A172 (cell line): Measurements from ENCODE around the gene MET. TPM values are rescaled to one million over a fixed set of nuclear protein-coding genes. Genes with fewer than 3 reads are reported as not detected.

Source experiments
- DNase-seq: peaks from one replicate; pipeline ENCODE4 v3.0.0-alpha.2; 2015; ENCODE audit warnings: low spot score
- total RNA-seq: library from RNA; depleted of rRNA; stranded (reverse); fragments of >200 nt; shearing (Covaris generic); gene quantifications from 2 replicates; pipeline ENCODE4 v1.2.3, GENCODE V29; 2014

Gene MET
- total RNA-seq, 1 experiment from 2014 or later = 144 TPM

DNA sequence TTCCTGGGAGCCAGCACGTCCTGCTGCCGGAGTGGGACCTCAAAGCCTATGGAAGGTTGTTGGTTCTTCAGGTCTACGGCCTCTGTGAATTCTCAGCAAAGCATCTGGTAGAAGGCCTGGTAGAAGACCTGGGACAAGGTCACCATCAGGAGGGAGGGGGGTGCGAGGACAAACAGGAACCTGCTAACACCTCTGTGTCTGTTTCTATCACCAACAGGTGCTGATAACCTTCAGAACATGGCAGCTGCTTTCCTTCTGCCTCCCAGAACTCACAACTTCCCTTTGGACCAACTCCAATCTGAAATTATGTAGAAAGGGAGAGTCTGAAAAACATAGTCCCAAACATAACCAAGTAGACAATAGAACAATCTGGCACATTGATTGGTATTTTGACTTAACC lies 8.3 kb upstream of the MET start:
- DNase-seq = no peak

DNA sequence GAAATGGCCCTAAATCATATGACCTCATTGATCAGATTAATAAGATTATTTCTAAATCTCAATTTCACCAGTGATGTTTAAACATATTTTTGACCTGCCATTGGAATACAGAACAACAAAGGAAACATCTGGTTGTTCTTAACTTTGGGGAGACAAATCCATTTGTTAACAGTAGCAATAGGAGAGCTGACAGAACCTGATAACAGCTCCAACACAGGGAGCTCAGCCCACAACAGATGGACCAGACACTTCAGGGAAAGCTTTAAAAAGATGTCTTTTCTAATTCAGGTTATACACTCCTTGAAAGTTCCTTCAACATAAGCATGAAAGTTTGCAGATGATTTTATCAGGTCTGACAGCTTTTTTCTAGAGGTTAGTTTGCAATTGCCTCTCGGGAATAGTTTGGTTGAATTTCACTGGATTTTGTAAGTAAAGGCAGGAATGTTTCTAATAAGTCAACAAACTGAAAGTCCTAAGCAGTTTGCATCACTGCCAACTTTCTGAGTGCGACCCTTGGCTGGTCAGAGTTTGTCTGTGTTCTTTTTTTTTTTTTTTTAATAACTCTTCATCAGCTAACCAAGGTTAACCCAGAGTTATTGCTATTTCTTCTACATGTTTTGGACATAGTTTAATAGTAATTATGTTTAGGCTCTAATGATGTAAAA lies 6.5 kb upstream of the MET start:
- no peak for DNase-seq

DNA sequence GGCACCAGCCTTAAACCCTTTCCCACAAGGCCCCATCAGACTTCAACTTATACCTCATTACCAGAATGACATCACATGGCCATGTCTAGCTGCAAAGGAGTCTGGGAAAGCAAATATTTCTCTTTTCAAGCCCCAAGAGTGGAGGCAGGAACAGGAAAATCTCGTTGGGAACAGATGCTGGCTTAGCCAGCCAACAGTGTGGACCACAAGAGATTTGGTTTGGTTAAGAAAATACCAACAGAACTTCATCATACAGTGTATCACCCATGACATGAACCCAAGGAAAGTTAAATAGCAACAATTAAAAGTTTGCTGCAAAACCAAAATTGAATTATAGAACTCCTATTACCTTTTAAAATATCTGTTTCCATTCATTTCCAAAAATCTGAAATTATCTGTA lies 2.2 kb upstream of the MET start:
- DNase-seq = no peak

DNA sequence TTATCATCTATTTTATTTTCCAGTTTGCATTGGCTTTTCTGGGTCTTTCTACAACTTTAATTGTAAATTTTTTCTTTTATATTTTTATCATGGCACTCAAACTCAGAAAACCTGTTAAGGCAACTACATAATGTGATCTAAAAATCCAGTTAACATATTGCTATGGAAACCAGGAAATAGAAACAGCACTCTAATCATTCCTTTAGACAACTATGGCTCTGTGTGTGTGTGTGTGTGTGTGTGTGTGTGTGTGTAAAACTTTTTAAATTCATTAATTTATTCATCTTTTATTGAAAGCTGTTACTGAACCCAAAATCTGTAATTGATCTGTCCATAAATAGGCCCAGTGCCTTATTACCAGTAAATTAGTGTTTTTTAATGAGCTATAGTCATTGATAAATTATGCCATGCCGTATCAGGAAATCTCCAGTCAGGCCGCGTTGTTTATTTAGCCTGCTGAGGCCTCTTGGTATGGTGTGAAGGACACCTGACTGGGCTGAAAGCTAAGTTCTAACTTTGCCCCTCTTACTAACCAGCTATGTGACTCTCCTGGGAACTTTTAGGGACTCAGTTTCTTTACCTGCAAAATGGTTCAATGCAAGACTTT lies 1.5 kb upstream of the MET start:
- DNase-seq = no peak

DNA sequence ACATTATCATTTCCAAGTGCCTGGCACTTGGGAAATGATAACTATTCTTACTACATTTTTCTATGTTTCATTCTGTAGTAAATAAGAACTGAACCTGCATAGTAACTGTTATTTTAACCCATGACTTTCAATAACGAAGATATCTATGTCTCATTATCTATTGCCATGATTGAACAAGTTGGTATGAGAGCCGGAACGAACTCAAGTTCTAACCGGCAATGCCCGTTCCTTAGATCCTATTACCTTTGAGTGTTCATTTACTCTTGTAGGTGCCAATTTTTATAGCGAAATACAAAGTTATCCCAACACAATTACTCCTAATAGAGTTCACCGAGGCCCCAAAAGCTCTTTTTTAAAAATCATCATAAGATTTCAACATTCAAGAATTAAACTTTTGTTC lies 885 bp upstream of the MET start:
- no peak for DNase-seq

DNA sequence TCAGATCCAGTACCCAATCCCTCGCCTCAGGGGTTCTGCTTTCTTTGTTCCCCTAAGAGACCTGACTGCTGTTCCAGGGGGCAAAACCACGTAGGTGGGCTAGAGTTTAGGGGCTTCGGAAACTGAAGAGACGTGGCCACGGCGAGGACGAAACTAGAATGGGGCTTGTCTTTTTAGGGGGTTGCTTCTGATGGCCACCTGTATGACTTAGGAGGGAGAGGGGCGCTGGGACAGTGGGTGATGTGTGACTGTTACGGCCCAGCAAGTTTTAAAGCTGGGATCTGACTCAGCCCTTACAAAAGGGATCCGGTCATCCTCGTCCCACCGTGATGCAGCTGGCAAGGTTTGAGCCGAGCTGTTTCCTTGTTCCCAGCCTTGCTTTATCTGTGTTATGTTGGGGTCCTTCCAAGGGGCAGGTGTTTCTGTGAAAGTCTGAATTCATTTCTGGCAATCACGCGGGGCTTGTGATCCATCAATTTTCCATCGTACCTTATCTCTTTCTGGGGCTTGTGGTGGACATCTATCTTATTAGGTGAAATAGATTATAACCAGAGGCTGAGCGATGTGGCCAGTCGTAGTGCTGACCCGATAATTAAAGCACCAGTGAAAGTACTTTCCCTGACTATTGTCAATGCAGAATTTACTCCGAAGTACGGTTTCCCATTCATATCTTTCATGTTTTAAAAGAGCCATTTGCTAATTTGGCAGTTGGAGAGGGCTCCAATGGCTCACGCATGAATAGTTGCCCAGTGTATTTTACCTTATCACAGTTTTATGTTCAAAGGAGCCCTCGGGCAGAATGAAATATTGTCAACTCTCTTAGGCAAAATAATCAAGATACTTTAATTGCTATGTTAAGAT lies 830 bp downstream of the MET start:
- peak; percentile 55 for DNase-seq

DNA sequence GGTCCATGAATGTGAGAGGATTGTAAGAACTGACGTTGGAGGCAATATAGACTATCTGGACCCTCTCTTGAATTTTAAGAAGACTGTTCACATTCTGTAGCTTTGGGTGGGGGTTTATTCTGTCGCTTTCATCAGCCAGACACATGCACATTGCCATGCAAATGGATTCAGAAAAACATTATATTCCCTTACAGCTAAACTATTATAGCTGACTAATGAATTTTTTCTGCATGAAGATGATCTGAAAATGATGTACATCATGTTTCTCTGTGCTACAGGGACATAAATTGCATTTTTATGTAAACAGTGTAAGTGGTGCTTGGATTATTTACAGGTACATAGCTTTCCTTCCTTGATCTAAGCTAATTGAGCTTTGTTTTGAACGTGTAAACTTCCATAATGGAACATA lies 1.5 kb downstream of the MET start:
- no peak for DNase-seq

DNA sequence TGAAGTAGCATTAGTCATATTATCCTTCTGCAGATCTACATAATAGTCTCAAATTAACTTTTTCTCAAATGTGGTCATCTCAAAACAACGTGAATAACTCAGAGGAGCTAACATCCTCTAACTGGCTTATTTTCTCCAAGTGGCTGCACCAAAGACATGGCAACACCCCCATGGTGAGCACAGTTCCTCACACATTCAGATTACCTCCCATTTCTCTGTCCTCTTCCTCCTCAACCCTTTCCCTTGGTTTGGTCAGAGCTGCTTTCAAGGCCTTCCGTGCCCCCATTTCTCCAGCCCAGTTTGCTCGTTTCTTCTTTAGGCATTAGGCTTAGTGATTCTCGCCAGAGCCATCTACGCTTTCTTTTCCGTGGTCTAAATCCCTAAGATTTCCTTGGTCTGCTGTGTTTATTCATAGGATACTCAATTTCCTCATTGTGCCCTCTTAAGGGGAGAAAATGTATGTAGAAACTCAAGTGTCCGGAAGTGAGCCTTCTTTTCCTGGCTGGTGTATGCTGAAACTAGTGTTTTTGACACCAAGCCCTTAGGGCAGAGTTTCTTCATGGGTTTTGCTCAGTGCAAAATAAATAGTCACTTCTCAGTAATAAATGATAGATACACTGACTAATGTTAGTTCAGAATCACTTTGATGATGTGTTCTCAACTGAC lies 2.6 kb downstream of the MET start:
- DNase-seq = peak; percentile 27

DNA sequence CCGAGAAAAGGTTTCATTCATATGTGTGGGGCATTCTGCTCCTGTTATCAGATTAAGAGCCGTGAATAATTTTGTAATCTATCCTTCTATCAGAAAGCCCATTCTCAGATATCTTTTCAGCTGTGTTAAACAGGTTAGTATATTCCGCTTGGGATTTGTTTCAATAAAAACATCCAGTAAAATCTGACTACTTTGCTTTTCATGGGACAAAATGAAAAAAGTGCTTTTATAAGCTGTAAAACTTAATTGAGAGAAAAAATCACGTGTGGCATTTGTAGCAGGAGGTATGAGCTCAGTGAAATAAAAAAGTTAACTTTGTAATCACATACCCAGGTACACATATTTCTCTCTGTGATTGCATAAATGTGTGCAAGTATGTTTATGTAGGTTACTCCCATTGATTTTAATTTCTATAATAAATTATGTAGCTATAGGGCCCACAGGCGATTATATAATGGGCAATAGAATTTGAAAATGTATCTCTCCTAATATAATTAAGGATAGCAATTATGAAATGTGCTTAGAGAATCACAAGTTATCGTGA lies 3.9 kb downstream of the MET start:
- no peak for DNase-seq

DNA sequence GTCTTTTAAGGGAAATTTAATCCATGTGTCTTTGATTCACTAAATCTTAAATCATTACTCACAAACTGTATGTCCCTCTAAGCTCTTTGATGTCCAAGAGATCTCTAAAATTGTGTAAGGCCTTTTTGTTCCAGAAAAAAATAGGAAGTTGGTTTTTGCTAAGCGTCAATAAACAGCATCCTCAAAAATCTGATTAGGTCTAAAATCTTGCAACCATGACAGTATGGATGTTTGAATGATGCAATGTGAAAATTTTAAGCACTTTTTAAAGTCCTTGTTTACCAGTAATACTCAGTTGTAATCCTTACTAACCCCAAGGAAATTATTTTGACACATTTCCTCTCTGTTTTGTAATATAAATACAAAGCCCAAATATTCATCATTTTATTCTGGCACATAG lies 6.8 kb downstream of the MET start:
- no peak for DNase-seq

DNA sequence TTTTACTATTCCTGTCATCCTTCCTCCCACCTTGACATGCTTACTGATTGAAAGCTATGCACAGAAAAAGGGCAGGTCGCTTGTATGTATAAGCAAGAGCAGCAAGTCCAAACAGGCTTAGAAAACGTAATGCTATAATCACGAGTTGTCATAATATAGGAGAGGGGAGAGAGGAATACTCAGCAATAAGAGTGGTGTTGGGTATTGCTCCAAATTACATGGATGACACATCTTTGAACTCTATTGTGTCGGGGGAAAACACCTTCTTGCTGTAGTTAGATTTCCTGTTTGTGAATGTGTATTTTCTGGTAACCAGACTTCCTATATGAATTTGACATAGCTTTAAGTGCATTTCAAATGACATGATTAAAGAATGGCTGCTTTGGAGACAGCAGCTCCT lies 7.5 kb downstream of the MET start:
- peak; percentile 28 for DNase-seq

DNA sequence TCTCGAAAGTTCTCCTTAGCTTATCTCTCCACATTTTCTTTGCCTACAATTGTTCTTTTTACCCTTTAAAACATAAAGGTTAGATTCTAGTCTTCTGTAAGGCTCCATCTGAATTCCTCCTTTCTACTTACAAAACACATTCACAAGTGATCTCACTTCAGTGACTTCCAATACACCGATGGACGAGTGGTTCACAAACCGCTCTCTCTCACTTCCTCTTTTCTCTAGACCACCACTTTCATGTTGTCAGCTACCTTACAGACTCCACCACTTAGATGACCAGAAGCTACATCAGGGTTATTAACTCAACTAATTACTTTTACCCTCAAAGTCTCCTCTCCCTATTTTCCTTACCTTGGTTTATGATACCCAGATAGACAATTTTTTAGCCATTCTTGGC lies 11.8 kb downstream of the MET start:
- no peak for DNase-seq

DNA sequence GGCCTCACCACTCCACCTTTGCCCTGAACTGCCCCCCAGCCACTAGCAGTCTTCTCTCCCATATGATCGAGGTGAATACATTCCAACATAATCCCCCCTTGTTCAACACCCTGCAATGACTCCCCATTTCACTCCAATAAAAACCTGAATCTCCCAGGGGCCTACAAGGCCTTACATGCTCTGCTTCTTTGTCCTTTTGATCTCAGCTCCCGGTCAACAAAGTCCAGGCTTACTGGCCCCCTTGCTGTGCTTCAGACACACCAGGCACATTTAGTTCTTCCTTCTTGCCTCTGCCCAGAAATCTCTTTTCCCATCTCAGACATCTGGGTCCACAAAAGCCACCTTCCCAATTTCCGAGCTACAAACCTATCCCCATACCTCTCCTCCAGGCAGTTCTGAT lies 14.0 kb downstream of the MET start:
- DNase-seq = no peak

DNA sequence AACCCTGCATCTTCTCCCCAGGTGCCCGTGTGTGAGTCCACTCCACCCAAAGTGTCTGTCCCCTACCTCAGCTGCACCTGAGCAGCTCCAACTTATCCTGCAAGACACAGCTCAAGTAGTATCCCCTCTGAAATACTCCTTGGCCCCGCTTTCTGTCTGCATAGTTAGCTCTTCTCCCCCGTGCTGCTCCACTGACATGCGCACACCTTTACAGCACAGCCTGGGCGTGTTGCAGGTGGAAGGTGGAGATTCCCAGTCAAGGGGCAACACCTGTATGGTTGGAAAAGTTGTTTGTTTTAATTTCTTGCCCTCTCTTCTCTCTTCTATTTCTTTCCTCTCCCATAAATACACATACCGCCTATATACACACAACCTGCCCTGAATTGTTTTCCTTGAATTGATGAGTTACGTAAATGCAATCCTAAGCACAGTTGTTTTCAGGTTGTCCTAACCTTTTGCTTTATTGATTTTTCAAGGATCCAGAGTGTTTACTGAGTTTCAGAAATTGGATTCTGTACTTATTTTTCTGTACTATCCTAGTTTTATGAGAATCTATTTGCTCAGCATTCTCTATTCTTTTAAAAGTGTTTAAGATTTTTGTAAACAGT lies 14.9 kb downstream of the MET start:
- DNase-seq = no peak

DNA sequence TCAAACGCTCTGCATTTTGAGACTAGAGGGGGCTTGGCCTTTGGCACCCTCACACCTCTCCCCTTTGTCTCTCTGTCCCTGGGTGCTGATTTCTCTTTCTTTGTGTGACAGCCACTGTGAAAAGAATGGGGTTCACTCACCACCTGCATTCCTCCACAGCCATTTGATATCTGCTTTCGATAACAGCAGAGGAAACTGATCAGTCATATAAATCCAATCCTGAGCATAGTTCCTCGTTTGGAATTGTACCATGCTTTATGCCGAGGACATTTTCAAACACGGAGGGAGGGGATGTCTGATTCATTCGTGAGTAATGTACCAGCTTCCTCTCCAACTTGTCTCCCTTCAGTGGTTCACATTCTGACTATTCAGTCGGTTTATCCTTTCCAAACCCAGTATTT lies 15.8 kb downstream of the MET start:
- DNase-seq = peak; percentile 89

DNA sequence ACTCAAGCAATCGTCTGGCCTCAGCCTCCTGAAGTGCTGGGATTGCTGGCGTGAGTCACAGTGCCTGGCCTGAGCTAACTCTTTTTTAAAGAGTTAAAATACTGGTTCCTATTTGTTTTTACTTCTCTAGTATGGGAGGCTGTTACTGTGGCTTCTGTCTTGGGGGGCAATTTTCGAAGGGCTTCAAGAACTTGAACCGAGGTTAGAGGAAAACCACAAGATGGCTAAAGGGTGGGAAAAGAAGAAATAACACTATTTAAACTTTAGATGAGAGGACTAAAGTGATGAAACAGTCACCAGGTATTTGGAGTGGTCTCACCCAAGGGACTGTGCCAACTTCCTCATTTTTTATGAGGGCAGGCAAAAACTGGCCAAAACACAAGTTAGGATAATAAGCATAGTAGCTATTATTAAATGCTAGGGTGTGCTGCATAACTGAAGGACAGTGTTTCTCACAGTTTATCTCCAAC lies 17.8 kb downstream of the MET start:
- peak; percentile 77 for DNase-seq

DNA sequence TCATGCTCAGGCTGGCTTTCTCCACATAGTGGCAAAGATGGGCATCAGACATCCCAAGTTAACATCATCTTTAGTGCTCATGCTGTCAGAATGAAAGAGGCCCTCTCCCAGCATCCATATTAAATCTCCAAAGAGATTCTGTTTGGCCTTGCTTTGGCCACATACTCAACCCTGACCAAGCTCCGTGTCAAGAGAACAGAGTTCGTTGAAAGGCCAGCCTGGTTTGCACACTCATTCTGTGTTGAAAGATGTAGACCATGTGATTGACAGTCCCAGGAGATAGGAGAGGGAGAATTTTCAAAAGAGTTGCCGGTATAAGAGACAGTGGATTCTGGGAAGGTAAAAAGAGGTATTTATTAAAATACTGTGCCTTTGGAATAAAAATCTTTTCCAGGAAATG lies 19.7 kb downstream of the MET start:
- DNase-seq = no peak

DNA sequence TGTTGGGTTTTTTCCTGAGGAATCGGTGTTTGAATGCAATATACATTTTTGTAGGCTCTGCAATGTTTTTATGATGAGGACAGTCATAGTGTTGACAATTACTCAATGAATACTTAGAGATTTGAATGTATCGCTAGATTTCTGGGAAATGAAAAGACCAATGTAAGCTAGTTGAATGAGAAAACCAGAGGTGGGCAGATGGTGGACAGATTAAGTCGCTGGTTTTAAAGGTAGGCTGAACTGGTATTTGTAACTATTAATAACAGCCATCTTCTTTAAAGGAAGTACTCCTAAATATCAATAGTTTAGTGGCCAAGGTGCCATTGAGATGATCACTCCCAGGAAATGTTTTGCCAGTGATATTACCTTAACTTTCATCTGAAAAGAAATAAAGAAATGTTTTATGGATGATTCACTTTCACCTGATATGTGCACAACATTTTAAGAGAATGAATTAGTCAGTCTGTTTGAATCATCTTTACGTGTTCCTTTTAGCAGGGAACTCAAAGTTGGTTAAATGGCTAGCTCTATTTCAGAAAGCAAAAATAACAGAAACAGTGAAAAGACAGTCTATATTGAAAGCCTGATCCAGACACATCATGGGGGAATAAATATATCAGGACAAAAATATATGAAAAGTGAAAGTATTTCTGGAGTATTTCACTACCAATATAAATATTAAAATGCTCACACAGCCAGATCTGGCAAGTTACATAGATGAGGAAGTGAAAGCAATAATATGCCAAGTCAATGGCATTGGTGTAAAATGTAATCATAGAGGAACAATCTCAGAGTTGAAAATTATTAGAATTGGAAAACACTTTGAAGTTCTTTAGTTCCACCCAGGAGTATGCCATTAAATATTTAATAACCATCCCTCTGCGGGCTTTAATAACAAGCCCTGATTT lies 20.7 kb downstream of the MET start:
- DNase-seq = peak; percentile 77

DNA sequence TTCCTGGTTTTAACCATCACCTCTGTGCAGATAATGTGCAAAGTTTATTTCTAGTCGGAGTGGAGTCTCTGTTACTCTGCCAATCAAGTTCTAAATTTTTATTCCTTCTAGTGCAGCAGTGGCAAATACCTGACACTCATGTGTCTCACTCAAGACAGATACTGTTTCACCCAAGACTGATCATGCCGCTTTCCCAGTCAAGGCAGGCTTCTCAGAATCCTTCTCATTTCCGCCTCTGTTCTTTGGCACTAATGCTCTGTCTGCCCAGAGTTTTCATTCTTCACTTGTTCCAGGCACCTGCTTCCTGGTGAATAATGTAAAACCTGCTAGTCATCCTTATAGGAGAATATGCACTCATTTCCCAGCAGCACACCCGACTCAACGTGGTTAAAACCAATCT lies 24.7 kb downstream of the MET start:
- no peak for DNase-seq

DNA sequence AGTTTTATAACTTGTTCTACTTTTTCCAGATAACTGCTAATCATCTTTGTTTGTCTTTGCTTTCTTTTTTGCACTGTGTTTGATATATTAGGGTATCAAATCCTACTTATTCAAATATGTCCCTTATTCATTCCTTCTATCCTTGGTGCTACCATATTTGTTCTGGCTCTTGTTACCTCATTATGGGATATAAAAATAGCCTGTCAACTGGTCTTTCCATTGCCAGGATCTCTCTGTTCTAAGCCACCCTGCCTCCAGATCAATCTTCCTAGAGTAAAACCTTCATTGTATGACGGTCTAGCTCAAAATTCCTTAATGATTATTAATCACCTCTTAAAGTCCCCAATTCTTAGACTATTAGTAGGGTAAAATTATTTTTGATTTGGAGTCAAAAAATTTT lies 25.2 kb downstream of the MET start:
- DNase-seq = no peak

DNA sequence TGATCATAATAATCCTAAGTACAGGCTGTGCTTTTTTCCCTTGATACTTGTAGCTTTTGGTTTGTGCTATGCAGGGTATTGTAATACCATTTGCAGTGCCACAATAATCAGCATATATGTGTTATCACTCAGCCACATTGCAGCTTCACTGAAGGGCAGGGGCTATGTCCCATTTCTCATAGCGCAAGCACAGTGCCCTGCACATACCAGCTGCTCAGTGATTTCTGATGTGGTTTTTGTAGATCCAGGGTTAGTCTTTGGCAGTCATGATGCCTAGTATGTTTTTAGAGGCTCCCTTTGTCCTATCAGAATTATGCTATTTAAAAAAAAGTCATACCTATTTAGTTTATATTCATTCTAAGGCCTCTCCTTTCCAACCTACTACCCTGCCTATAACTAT lies 25.8 kb downstream of the MET start:
- no peak for DNase-seq
